ENCODE data around the gene TNFRSF14.

Gene TNFRSF14

GRCh38 chr1:2512862-2513421 lies 43.2 kb upstream of the TNFRSF14 start:
- H3K27ac ChIP-seq, result no peak overlapping the region

GRCh38 chr1:2513939-2514652 lies 42.1 kb upstream of the TNFRSF14 start:
- H3K27ac ChIP-seq, result no peak overlapping the region
- TF ChIP-seq CTCF (conservative IDR thresholded peaks at IDR 0.05) (no peak), ZFX (IDR thresholded peaks at IDR 0.05) (no peak)

More at GRCh38 chr1:2512862-2513421, 43.2 kb upstream of the TNFRSF14 start:
- no peak for TF ChIP-seq CTCF (conservative IDR thresholded peaks at IDR 0.05)
- TF ChIP-seq ZFX (IDR thresholded peaks at IDR 0.05), result no peak

- TF ChIP-seq ZFX (IDR thresholded peaks at IDR 0.05) (no peak), CTCF (conservative IDR thresholded peaks at IDR 0.05) (no peak)
- no peak overlapping the region for H3K27ac ChIP-seq
Observed at GRCh38 chr1:2514863-2515762, 41.1 kb upstream of the TNFRSF14 start.

GRCh38 chr1:2515763-2516080 lies 40.4 kb upstream of the TNFRSF14 start:
- TF ChIP-seq ZFX (IDR thresholded peaks at IDR 0.05) (no peak), CTCF (conservative IDR thresholded peaks at IDR 0.05) (no peak)
- H3K27ac ChIP-seq, result no peak overlapping the region

GRCh38 chr1:2516124-2516523 lies 40.0 kb upstream of the TNFRSF14 start:
- H3K27ac ChIP-seq, result no peak overlapping the region
- no peak for TF ChIP-seq ZFX (IDR thresholded peaks at IDR 0.05)
- no peak for TF ChIP-seq CTCF (conservative IDR thresholded peaks at IDR 0.05)

GRCh38 chr1:2516946-2517345 lies 39.2 kb upstream of the TNFRSF14 start:
- H3K27ac ChIP-seq, result no peak overlapping the region
- no peak for TF ChIP-seq CTCF (conservative IDR thresholded peaks at IDR 0.05)

- H3K27ac ChIP-seq, result no peak overlapping the region
- TF ChIP-seq CTCF (conservative IDR thresholded peaks at IDR 0.05) (no peak), ZFX (IDR thresholded peaks at IDR 0.05) (no peak)
Observed at GRCh38 chr1:2517966-2518365, 38.2 kb upstream of the TNFRSF14 start.
